T-helper 1 cell treated with Interleukin-12 subunit alpha and Interleukin-12 subunit beta and Interleukin-4 antibody, amounts not matched to agents 30 ng/mL and 1 ng/mL, for 36 hours (primary cell): ENCODE results near the gene EDEM1. TPM values are rescaled to one million over a fixed set of nuclear protein-coding genes. Genes with fewer than 3 reads are reported as not detected.

Experiments
- intact Hi-C: fragments of 100-400 bp; cut with micrococcal nuclease; formaldehyde crosslinking; loops from one replicate; pipeline ENCODE4 v1.15.1; 2024
- total RNA-seq: library from RNA; stranded (reverse); gene quantifications from 2 replicates; pipeline ENCODE4 v1.2.3, GENCODE V29; 2022

Gene EDEM1
- total RNA-seq, 1 donor from 2014 or later = 156 TPM

DNA sequence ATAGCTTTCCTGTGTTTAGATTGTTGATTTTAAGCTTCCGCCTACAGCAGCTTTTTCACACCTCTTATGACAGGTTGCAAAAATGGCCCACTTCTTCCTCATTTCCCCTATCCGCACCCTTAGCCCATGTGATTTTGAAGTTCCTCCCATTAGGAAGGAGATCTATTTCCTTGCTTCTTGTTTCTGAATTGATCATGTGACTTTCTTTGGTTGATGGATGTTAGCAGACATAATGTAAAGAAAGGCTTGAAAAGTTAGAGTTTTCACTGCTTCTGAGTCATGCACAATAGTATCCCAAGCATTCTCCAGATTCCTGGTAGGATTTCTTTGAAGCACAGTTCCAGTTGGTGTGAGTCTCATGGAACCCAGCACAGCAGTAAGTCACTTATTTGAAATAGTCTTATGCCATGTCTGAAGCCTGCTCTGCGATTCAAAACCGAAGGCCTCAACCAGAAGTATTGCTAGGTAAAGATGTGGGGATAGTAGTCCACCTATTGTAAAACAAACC is 76.6 kb downstream of the EDEM1 start:
- intact Hi-C loops = no loop called here

GRCh38 chr3:5264896-5265770 is 77.6 kb downstream of the EDEM1 start:
- intact Hi-C loops = no loop called here

- intact Hi-C loops = no loop called here
These were observed 79.7 kb downstream of the EDEM1 start for GRCh38 chr3:5267252-5267651.

DNA sequence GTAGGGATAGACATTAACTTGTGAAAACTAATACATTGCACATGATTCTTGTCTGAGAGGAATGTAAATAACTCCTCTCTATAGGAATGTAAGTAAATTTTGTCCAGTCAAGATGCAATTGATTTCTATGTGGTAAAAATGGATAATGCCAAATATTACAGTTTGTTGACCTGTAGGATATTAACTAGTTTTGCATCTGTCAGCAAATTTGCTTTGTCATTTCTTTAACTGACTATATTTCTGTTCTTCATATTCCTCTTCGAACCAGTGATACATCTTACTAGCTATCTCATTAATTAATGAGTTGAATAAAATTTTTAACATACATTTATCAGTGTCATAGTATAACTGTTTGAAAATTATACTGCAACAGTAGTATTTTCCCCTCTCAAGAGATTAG is 80.4 kb downstream of the EDEM1 start:
- intact Hi-C loops = no loop called here

Other genes starting within 250 kb of the EDEM1 start
- 544 and 548 TPM in 2 replicates for gene BHLHE40, start 208.3 kb upstream of the EDEM1 start, total RNA-seq
- gene ARL8B, start 65.4 kb upstream of the EDEM1 start, total RNA-seq = 49.4 and 50.9 TPM in 2 replicates